ENCODE data around the gene GRIA4. TPM values are rescaled to one million over a fixed set of nuclear protein-coding genes. Genes with fewer than 3 reads are reported as not detected.

The GRIA4 gene
- total and polyA plus RNA-seq, 2 experiments from 2014 or later, result 1.3 to 3.7 TPM

- no peaks in the 10 kb centered on the region for H3K79me2 ChIP-seq
- no peaks in the 10 kb centered on the region for H3K4me1 ChIP-seq (ENCODE audit: insufficient read depth)
- no peaks in the 10 kb centered on the region for H4K20me1 ChIP-seq (ENCODE audit: insufficient read depth, poor library complexity, severe bottlenecking)
- no peak overlapping the region for H2AFZ ChIP-seq
- no peak overlapping the region for H3K4me2 ChIP-seq
- no peaks in the 10 kb centered on the region for H3K9me3 ChIP-seq (ENCODE audit: low read depth)
- no peak overlapping the region for H3K27ac ChIP-seq
- TF ChIP-seq CTCF (IDR thresholded peaks at IDR 0.05; ENCODE audit: poor library complexity) (no peak), EZH2phosphoT487 (IDR thresholded peaks at IDR 0.05; ENCODE audit: low read depth, severe bottlenecking, unreplicated experiment) (no peak), EZH2 (IDR thresholded peaks at IDR 0.05; ENCODE audit: borderline replicate concordance) (no peak)
- DNase-seq (ENCODE audit: low spot score), result no peak
- WGBS (ENCODE audit: low lambda C conversion rate, missing lambda C conversion rate), result 97% methylated on average over 11 of the region's 11 CpGs
- no peaks in the 10 kb centered on the region for H3K27me3 ChIP-seq
- H3K4me3 ChIP-seq, result no peak overlapping the region
- H3K9me2 ChIP-seq (replicated peaks; ENCODE audit: insufficient read depth), result no peaks in the 10 kb centered on the region
- H3K36me3 ChIP-seq (replicated peaks; ENCODE audit: insufficient read depth, low read depth), result no peaks in the 10 kb centered on the region
These were observed 290.7 kb downstream of the GRIA4 start for GRCh38 chr11:105900515-105901035.

- H3K4me3 ChIP-seq, result no peak overlapping the region
- 71% methylated on average over 2 of the region's 2 CpGs for WGBS (ENCODE audit: low lambda C conversion rate, missing lambda C conversion rate)
- TF ChIP-seq CTCF (IDR thresholded peaks at IDR 0.05; ENCODE audit: poor library complexity) (no peak), EZH2phosphoT487 (IDR thresholded peaks at IDR 0.05; ENCODE audit: low read depth, severe bottlenecking, unreplicated experiment) (no peak), EZH2 (IDR thresholded peaks at IDR 0.05; ENCODE audit: borderline replicate concordance) (no peak)
- no peaks in the 10 kb centered on the region for H3K9me2 ChIP-seq (replicated peaks; ENCODE audit: insufficient read depth)
- no peaks in the 10 kb centered on the region for H3K4me1 ChIP-seq (ENCODE audit: insufficient read depth)
- no peak overlapping the region for H3K4me2 ChIP-seq
- no peak for DNase-seq (ENCODE audit: low spot score)
- no peak overlapping the region for H3K27ac ChIP-seq
- no peaks in the 10 kb centered on the region for H3K9me3 ChIP-seq (ENCODE audit: low read depth)
- no peaks in the 10 kb centered on the region for H3K27me3 ChIP-seq
- H3K79me2 ChIP-seq, result no peaks in the 10 kb centered on the region
- no peaks in the 10 kb centered on the region for H4K20me1 ChIP-seq (ENCODE audit: insufficient read depth, poor library complexity, severe bottlenecking)
- H2AFZ ChIP-seq, result no peak overlapping the region
- H3K36me3 ChIP-seq (replicated peaks; ENCODE audit: insufficient read depth, low read depth), result no peaks in the 10 kb centered on the region
These were observed 293.2 kb downstream of the GRIA4 start for GRCh38 chr11:105903113-105903512.

- Histone ChIP-seq H3K4me1 (ENCODE audit: insufficient read depth) (no peaks in the 10 kb centered on the region), H3K36me3 (replicated peaks; ENCODE audit: insufficient read depth, low read depth) (no peaks in the 10 kb centered on the region), H3K27me3 (no peaks in the 10 kb centered on the region), H3K79me2 (no peaks in the 10 kb centered on the region), H3K9me3 (ENCODE audit: low read depth) (no peaks in the 10 kb centered on the region), H2AFZ (no peak overlapping the region), H3K27ac (no peak overlapping the region), H3K4me2 (no peak overlapping the region), H4K20me1 (ENCODE audit: insufficient read depth, poor library complexity, severe bottlenecking) (no peaks in the 10 kb centered on the region), H3K4me3 (no peak overlapping the region), H3K9me2 (replicated peaks; ENCODE audit: insufficient read depth) (no peaks in the 10 kb centered on the region)
- DNase-seq (ENCODE audit: low spot score), result no peak
- no peak for TF ChIP-seq EZH2 (IDR thresholded peaks at IDR 0.05; ENCODE audit: borderline replicate concordance)
- TF ChIP-seq CTCF (IDR thresholded peaks at IDR 0.05; ENCODE audit: poor library complexity), result no peak
- WGBS (ENCODE audit: low lambda C conversion rate, missing lambda C conversion rate), result 86% methylated on average over 5 of the region's 5 CpGs
These were observed 296.6 kb downstream of the GRIA4 start for GRCh38 chr11:105906517-105906916.

- H3K4me2 ChIP-seq, result no peak overlapping the region
- no peaks in the 10 kb centered on the region for H3K4me1 ChIP-seq (ENCODE audit: insufficient read depth)
- H3K79me2 ChIP-seq, result no peaks in the 10 kb centered on the region
- no peak overlapping the region for H2AFZ ChIP-seq
- no peaks in the 10 kb centered on the region for H3K36me3 ChIP-seq (replicated peaks; ENCODE audit: insufficient read depth, low read depth)
- no peak overlapping the region for H3K27ac ChIP-seq
- H3K4me3 ChIP-seq, result no peak overlapping the region
- H3K9me2 ChIP-seq (replicated peaks; ENCODE audit: insufficient read depth), result no peaks in the 10 kb centered on the region
- H4K20me1 ChIP-seq (ENCODE audit: insufficient read depth, poor library complexity, severe bottlenecking), result no peaks in the 10 kb centered on the region
- no peaks in the 10 kb centered on the region for H3K27me3 ChIP-seq
- 96% methylated on average over 2 of the region's 2 CpGs for WGBS (ENCODE audit: low lambda C conversion rate, missing lambda C conversion rate)
- TF ChIP-seq EZH2 (IDR thresholded peaks at IDR 0.05; ENCODE audit: borderline replicate concordance) (no peak), CTCF (IDR thresholded peaks at IDR 0.05; ENCODE audit: poor library complexity) (no peak), EZH2phosphoT487 (IDR thresholded peaks at IDR 0.05; ENCODE audit: low read depth, severe bottlenecking, unreplicated experiment) (no peak)
- no peaks in the 10 kb centered on the region for H3K9me3 ChIP-seq (ENCODE audit: low read depth)
- no peak for DNase-seq (ENCODE audit: low spot score)
These were observed 297.4 kb downstream of the GRIA4 start for GRCh38 chr11:105907319-105907718.
